Right lobe of liver (tissue), 6 donors: ENCODE data around the gene LY86. TPM values are rescaled to one million over a fixed set of nuclear protein-coding genes. Genes with fewer than 3 reads are reported as not detected.

Experiments used
- ATAC-seq, 4 donors: fragments of 200-7000 bp; cut with Tn5 transposase; one replicate each; pipeline ENCODE4 v1.9.1; 2020; ENCODE audit warnings: mild to moderate bottlenecking in 4 of 4, moderate library complexity in 4 of 4
- DNase-seq, 3 donors: peaks; one replicate each; pipeline ENCODE4 v3.0.0-alpha.2; 2020
- H3K27ac ChIP-seq, 3 donors: fragments of 200-600 bp; one replicate each; pipeline ENCODE4 v1.8.0; 2022
- H3K27me3 ChIP-seq, 2 donors: fragments of 200-600 bp; one replicate each; pipeline ENCODE4 v1.8.0; 2022
- H3K36me3 ChIP-seq, 4 donors: fragments of 200-600 bp; sonication (generic) in 1 of 4; one replicate each; pipeline versions ENCODE4 v1.5.1 to v1.8.0; 2017 to 2022; ENCODE audit warnings: control low read depth in 1 of 4
- H3K4me1 ChIP-seq, 4 donors: fragments of 200-600 bp; sonication (generic) in 1 of 4; one replicate each; pipeline versions ENCODE4 v1.5.1 to v1.8.0; 2017 to 2022; ENCODE audit warnings: control low read depth in 1 of 4
- H3K4me3 ChIP-seq, 3 donors: fragments of 200-600 bp; one replicate each; pipeline ENCODE4 v1.8.0; 2022
- H3K9me3 ChIP-seq, 4 donors: fragments of 200-600 bp; sonication (generic) in 1 of 4; one replicate each; pipeline versions ENCODE4 v1.5.1 to v1.8.0; 2017 to 2022; ENCODE audit warnings: control low read depth in 1 of 4
- CTCF ChIP-seq, 4 donors: fragments of 200-600 bp in 3 of 4; fragments of 450-650 bp in 1 of 4; IDR thresholded peaks; one replicate each; pipeline versions ENCODE4 v1.5.1 to v1.8.0; 2016 to 2022; ENCODE audit warnings: antibody characterized with exemption in 4 of 4, mild to moderate bottlenecking in 2 of 4
- POLR2A ChIP-seq: fragments of 450-650 bp; IDR thresholded peaks from one replicate; pipeline ENCODE4 v1.6.1; 2017; ENCODE audit warnings: antibody characterized with exemption, mild to moderate bottlenecking
- WGBS: methylation state at CpG from one replicate; pipeline ENCODE4 v1.1.6; 2018; ENCODE audit warnings: low coverage, low lambda C conversion rate; ENCODE audit not compliant: insufficient coverage; ENCODE audit errors: missing lambda C conversion rate; 5-methylcytosine and 5-hydroxymethylcytosine counted together
- intact Hi-C, 2 donors: fragments of 100-400 bp; cut with DNase I; formaldehyde crosslinking; loops; one replicate each; pipeline versions ENCODE4 v1.11.2 to v1.14.1; 2022
- total RNA-seq, 6 experiments: library from RNA; depleted of rRNA in 2 of 6; stranded (reverse); fragments of >200 nt in 2 of 6; fragmentation: NEBNext Ultra II Directional in 3 of 6; extraction: Animal tissue kit (Norgen Biotek cat#: 25700) in 3 of 6; gene quantifications; one replicate each; pipeline versions ENCODE4 v1.1.0 to v1.2.4, GENCODE V29; 2016 to 2023
- donor health status: DM: no; HTN: yes; CAD: no.
- donor health status: DM: no; HTN: no; CAD: no.
- donor health status: DM: no; HTN: no; CAD: no.
- donor health status: DM: no; HTN: yes; CAD: no.
- donor health status: DM: no; HTN: yes; CAD: no.

Gene LY86
- total RNA-seq, 6 experiments from 2014 or later: 1.2 to 4.3 (median 2.4) TPM

GRCh38 chr6:6595952-6596351 is 7.4 kb downstream of the LY86 start:
- WGBS: 65% methylated on average over 3 of the region's 3 CpGs
- Histone ChIP-seq H3K9me3 (no peaks in the 10 kb centered on the region), H3K27ac (no peak overlapping the region), H3K4me3 (no peak overlapping the region), H3K36me3 (no peaks in the 10 kb centered on the region), H3K4me1 (no peaks in the 10 kb centered on the region), H3K27me3 (no peaks in the 10 kb centered on the region)
- TF ChIP-seq CTCF (IDR thresholded peaks at IDR 0.05): no peak
- no peak for TF ChIP-seq POLR2A
- intact Hi-C loops: no loop called here
- DNase-seq (no peak), ATAC-seq (no peak)

DNA sequence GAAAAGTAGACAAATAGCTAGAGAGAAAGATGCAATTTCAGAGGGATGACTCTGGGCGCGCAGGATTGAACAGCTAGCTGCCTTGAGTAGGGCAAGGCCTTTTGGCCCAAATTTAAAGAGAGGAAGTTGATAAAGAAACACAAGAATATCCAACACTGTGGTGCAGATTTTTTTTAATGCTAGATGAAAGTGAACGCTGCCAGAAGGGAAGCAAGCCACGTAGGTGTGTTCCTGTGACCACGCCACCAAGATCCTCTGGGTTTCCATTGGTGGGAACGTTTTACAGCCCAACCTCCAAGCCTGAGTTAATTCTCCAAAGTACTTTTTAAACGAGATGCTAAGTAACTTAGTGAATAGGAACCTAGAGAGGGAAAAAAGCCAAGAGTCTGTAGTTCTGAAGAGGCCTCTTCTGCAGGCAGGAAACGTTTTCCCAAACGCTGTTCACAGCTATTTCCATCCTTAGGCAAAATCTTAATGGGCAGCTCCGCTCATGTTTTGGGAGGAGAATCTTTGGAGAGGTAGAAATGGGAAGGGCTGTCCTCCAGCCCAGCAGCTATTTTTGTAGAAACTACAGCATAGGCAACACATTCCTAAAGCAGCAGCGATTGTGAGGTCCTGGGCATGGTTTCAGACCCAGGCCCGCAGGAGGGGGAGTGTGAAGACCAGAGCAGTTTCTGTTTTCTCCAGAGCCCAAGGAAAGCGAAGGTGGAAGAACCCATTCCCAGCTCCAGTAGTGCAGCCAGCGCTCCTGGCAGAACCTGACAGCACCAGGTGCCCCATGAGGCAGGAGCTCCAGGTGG is 8.2 kb downstream of the LY86 start:
- intact Hi-C loops: no loop called here
- no peaks in the 10 kb centered on the region for H3K27me3 ChIP-seq
- H3K27ac ChIP-seq: no peak overlapping the region
- ATAC-seq: peak in 1 of 4 donors; percentile 23
- no peak for DNase-seq
- WGBS: 57% methylated on average over 13 of the region's 14 CpGs
- no peaks in the 10 kb centered on the region for H3K4me1 ChIP-seq
- H3K36me3 ChIP-seq: no peaks in the 10 kb centered on the region
- H3K4me3 ChIP-seq: no peak overlapping the region
- no peak for TF ChIP-seq CTCF (IDR thresholded peaks at IDR 0.05)
- TF ChIP-seq POLR2A: no peak
- no peaks in the 10 kb centered on the region for H3K9me3 ChIP-seq

DNA sequence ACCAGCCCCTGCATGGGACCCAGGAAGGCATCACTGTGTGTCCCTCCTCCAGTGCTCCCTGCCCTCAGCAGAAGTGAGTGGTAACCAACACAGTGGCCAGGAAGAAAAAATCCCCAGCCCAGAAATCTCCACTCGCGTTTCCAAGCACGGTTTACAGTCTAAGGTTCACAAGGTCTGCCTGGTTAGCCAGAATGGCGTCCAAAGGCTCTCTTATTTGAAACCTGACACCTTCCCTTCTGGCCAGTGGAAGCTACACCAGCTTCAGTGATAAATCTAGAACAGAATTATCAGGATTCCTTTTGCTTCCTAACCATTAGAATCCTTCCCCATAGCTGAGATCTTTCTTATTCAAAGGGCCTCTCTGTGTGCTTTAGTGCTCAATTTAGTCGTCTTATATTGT is 9.2 kb downstream of the LY86 start:
- TF ChIP-seq CTCF (IDR thresholded peaks at IDR 0.05): no peak
- TF ChIP-seq POLR2A: no peak
- intact Hi-C loops: no loop called here
- Histone ChIP-seq H3K36me3 (no peaks in the 10 kb centered on the region), H3K9me3 (no peaks in the 10 kb centered on the region), H3K4me3 (no peak overlapping the region), H3K27ac (no peak overlapping the region), H3K4me1 (no peaks in the 10 kb centered on the region), H3K27me3 (no peaks in the 10 kb centered on the region)
- ATAC-seq (no peak), DNase-seq (no peak)
- WGBS: 60% methylated on average over 5 of the region's 5 CpGs

GRCh38 chr6:6599468-6599873 is 11.0 kb downstream of the LY86 start:
- no peak for DNase-seq

More at GRCh38 chr6:6599468-6599873, 11.0 kb downstream of the LY86 start:
- 40% methylated on average over 1 of the region's 4 CpGs for WGBS
- H3K36me3 ChIP-seq: no peaks in the 10 kb centered on the region
- H3K27ac ChIP-seq: no peak overlapping the region
- H3K27me3 ChIP-seq: no peaks in the 10 kb centered on the region
- no peaks in the 10 kb centered on the region for H3K9me3 ChIP-seq
- no peak for TF ChIP-seq POLR2A
- TF ChIP-seq CTCF (IDR thresholded peaks at IDR 0.05): no peak
- intact Hi-C loops: no loop called here
- no peak overlapping the region for H3K4me3 ChIP-seq
- peak; percentile 59 to 84 (median 70) for ATAC-seq
- no peaks in the 10 kb centered on the region for H3K4me1 ChIP-seq
